ENCODE results near the gene POLR3H. TPM values are rescaled to one million over a fixed set of nuclear protein-coding genes. Genes with fewer than 3 reads are reported as not detected.
"Not testable (repeated sequence)": the region's sequence is repeated elsewhere in the genome, so short reads cannot be mapped to it uniquely, and the experiment has no call there.

Gene POLR3H
- 39.0 TPM for total RNA-seq
- long read RNA-seq, full-length matches to known transcripts, result 36 of 63 reads
- long read RNA-seq, partial matches to known transcripts, result 4 of 63 reads
- long read RNA-seq, other reads (novel, unspliced or antisense), result 23 of 63 reads

DNA sequence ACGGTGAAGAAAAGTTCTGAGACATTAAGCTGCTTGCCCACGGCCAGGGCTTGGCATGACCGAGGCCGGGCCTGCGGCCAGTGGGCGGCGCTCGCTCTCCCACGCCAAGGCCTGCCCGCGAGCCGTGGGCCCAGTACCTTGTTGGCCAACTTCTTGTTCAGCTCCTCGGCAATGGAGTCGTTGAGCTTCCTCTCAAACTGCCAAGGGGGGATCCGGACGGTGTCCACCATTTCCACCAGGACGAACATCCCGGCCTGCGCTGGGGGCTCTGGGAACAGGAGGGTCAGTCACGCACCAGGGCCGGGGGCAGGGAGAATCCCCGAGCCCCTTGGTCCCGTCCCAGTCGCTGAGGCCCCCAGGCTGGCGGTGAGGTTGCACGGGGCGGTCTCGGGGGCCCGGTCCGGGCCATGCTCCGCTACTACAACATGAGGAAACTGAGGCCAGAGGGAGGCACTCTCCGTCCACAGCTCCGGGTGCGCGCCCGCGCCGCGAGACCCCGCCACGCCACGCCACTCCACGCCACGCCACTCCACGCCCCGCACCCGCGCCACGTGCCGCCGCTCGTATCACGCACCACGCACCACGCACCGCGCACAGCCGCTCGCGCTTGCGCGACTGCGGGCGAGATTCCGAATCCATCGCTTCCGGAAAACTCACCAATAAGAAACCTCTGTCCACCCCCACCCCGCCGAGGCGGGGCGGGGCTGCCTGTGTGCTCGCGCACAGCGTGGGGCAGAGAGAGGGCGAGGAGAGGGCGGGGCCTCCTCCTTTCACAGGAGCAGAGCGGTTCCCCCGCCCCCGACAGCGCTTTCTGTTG, at the start of gene POLR3H:
Gene POLR3H, minus strand, starts transcription at position 617 of the 817 bp plus-strand sequence. Its CDS starts 369 bp downstream, at position 248.
- Histone ChIP-seq H3K9me3 (no peaks in the 10 kb centered on the region), H3K4me1 (peaks cover 33% of the 10 kb centered on the region), H3K4me3 (peak within 1 kb of the TSS; percentile 74), H3K27me3 (ENCODE audit: low read depth) (no peaks in the 10 kb centered on the region), H3K27ac (peak within 1 kb of the TSS; percentile 88), H3K36me3 (peaks cover 18% of the 10 kb centered on the region)
- peak; percentile 100 for DNase-seq
- peak; percentile 97 to 99 for ATAC-seq
- TF ChIP-seq, protein P1, sequence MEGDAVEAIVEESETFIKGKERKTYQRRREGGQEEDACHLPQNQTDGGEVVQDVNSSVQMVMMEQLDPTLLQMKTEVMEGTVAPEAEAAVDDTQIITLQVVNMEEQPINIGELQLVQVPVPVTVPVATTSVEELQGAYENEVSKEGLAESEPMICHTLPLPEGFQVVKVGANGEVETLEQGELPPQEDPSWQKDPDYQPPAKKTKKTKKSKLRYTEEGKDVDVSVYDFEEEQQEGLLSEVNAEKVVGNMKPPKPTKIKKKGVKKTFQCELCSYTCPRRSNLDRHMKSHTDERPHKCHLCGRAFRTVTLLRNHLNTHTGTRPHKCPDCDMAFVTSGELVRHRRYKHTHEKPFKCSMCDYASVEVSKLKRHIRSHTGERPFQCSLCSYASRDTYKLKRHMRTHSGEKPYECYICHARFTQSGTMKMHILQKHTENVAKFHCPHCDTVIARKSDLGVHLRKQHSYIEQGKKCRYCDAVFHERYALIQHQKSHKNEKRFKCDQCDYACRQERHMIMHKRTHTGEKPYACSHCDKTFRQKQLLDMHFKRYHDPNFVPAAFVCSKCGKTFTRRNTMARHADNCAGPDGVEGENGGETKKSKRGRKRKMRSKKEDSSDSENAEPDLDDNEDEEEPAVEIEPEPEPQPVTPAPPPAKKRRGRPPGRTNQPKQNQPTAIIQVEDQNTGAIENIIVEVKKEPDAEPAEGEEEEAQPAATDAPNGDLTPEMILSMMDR (IDR thresholded peaks at IDR 0.05), result peak; percentile 66
- intact Hi-C loops (cut with DNase I), result loop anchor here (10.0 kb wide), 1 partner anchor 51 kb away; no protein-coding TSS in a partner anchor

GRCh38 chr22:41593336-41593960, 49.2 kb upstream of the POLR3H start:
- H3K4me1 ChIP-seq, result peaks cover 19% of the 10 kb centered on the region
- H3K4me3 ChIP-seq; ATAC-seq; H3K27ac ChIP-seq; H3K27me3 ChIP-seq (ENCODE audit: low read depth); DNase-seq; H3K36me3 ChIP-seq; H3K9me3 ChIP-seq: not testable (repeated sequence)
- intact Hi-C loops (cut with DNase I), result loop anchor here (10.0 kb wide), 1 partner anchor 49 kb away; the partner anchor contains the start of gene POLR3H

DNA sequence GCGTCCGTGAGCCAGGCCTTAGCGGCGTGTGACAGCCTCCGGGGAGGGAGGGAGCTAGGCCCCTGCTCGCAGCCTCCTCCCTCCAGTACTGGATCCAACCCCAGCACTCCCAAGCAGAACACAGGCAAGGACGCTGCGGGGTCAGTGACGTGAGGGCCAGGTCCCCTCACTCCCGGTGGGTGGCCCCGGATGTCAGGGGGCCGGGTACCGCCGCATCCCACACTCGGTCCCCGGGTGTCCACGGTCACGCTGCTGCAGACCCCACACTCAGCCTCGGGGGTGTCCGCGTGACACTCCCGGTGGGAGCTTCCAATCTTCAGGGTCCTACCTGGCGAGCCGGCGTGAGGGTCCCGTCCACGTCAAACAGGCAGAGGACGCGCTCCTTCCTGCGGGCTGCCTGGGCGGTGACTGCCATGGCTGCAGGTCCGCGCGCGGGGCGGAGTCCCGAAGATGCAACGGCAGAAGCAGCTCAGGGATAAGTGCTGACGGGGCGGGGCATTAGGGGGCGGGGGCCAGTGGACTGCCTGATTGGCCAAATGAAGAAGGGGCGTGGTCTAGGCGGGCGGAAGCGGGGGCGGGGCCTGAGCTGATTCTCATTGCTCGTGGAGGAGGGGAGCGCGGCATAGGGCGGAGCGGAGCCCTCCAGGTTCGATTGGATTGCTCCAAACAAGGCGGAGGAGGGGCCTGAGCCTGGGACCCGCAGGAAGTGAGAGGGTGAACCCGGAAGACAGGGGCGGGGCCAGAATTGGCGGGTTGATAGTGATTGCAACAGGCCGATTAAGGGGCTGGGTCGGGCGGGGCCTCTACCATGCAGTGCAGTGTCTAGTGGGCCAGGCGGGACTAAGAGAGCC, 45.3 kb upstream of the POLR3H start, which contains the start of gene PMM1:
Gene PMM1, minus strand, starts transcription at position 450 of the 851 bp plus-strand sequence. Its CDS starts 35 bp downstream, at position 415.
- intact Hi-C loops (cut with DNase I), result loop anchor here (10.0 kb wide), 1 partner anchor 45 kb away; the partner anchor contains the start of gene POLR3H
- DNase-seq (peak; percentile 100), ATAC-seq (peak; percentile 96 to 99)
- Histone ChIP-seq H3K4me1 (peaks cover 22% of the 10 kb centered on the region), H3K36me3 (peaks cover 9% of the 10 kb centered on the region), H3K4me3 (peak within 1 kb of the TSS; percentile 95), H3K9me3 (no peaks in the 10 kb centered on the region), H3K27ac (peak within 1 kb of the TSS; percentile 88), H3K27me3 (ENCODE audit: low read depth) (no peaks in the 10 kb centered on the region)
- TF ChIP-seq, protein P1 (IDR thresholded peaks at IDR 0.05), result no peak

DNA sequence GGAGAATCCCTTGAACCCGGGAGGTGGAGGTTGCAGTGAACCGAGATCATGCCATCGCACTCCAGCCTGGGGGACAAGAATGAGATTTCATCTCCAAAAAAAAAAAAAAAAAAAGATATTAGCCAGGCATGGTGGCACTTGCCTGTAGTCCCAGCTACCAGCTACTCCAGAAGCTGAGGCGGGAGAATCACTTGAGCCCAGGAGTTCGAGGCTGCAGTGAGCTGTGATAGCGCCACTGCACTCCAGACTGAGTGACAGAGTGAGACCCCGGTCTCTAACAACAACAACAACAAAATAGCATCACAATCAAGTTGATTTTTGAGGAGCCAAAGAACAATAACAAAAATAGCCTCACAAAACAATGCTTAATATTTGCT, 43.1 kb upstream of the POLR3H start:
- ATAC-seq, result no peak
- TF ChIP-seq, protein P1 (IDR thresholded peaks at IDR 0.05), result no peak
- Histone ChIP-seq H3K4me3 (no peak overlapping the region), H3K9me3 (no peaks in the 10 kb centered on the region), H3K36me3 (peaks cover 31% of the 10 kb centered on the region), H3K27ac (peak overlapping the region; percentile 88), H3K4me1 (peaks cover 22% of the 10 kb centered on the region), H3K27me3 (ENCODE audit: low read depth) (no peaks in the 10 kb centered on the region)
- no peak for DNase-seq
- intact Hi-C loops (cut with DNase I), result no loop called here

DNA sequence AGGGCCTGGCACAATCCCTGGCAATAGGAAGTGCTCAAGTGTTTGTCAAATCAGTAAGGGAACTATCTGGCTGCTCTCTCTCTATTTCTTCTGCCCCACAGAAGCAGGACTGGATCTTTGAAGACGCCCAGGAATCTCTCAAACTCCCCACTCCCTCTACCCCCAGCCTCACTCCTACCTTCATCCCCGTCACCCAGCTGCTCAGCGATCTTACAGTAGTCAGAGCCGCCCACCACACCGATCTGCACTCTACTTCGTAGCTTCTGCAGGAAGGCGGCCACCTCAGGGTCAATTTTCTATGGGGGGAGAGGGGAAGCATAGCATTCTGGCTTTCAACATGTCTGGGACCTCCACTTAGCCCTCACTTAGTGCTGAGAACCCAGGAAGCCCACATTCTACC, 41.6 kb upstream of the POLR3H start:
- peaks cover 22% of the 10 kb centered on the region for H3K4me1 ChIP-seq
- TF ChIP-seq, protein P1 (IDR thresholded peaks at IDR 0.05), result no peak

More for the DNA sequence above, 41.6 kb upstream of the POLR3H start:
- Histone ChIP-seq H3K9me3 (no peaks in the 10 kb centered on the region), H3K36me3 (peaks cover 45% of the 10 kb centered on the region), H3K27me3 (ENCODE audit: low read depth) (no peaks in the 10 kb centered on the region), H3K27ac (no peak overlapping the region), H3K4me3 (no peak overlapping the region)
- intact Hi-C loops (cut with DNase I), result no loop called here
- no peak for DNase-seq
- no peak for ATAC-seq
